ENCODE data around the gene ALDH1L1.

Gene ALDH1L1

DNA sequence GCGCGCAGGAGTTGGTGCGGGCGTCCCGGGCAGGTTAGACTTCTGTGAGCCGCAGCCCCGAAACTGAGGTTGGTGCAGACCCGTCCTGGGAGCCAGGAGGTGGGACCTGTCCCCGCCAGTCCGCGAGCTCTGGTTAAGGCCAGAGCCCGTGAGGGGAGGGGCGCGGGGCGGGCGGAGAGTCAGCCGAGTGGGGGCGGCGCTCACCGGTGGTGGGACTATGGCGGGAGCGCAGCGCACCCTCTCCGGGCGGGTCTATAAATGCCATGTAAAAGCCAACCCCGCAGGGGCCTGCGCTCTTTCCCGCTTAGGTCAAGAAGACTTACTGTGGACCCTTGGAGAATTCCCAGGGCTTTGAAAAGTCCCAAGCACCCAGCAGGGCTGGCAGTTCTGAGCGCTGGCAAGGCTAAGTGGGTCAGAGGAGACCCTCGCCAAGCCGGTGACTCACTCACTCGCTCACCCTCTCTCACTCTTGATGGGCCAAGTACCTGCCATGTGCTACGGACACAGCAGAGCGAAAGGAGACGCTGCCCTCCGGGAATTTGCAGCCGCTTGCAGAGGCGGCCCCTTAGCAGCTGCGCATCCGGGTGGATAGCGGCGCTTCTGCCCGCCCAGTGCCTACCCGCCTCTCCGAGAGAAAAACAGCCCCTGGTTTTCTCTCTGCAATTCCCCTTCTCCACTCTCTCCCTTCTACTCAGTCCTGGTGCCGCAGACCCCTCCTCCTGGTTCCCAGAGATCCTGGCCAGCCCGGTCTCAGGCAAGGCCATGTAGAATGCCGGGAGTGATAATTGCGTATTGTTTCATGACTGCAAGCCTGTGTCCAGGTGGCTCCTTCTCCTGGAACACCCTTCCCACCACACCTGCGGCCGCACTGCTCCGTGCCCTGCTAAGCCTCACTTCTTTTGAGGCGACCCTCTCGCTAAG is at the start of gene ALDH1L1:
ALDH1L1 (minus strand) TSS at position 110 of the 921 bp plus-strand sequence. CDS start 19,607 bp downstream, outside the sequence.
- no peak for DNase-seq

- no peak for DNase-seq
Observed at GRCh38 chr3:126226374-126226773, 46.0 kb upstream of the ALDH1L1 start.

GRCh38 chr3:126216416-126216815 is 36.0 kb upstream of the ALDH1L1 start:
- DNase-seq: no peak

- no peak for DNase-seq
Observed at GRCh38 chr3:126213379-126214028, 33.1 kb upstream of the ALDH1L1 start.

- DNase-seq: no peak
Observed at GRCh38 chr3:126212620-126213378, 32.4 kb upstream of the ALDH1L1 start.

- no peak for DNase-seq
Observed at GRCh38 chr3:126212250-126212619, 31.8 kb upstream of the ALDH1L1 start.

DNA sequence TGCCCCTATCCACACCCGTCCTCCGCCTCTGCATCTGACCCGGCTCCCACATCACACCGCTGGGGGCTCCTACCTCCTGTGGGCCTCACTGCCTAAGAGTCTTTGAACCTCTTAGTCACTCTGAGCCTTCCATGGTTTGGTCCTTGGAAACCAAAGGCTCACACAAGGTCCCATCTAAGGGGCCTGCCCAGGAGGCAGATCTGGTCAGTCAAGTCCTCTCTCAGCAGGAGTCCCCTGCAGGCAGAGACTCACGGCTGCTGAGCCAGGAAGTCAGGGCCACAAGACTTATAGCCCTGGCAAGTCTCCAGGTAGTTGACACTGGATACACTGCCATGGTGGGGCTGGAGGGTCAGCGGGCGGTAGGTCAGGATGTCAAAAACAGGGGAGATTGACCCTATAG is 31.2 kb upstream of the ALDH1L1 start:
- DNase-seq: no peak

DNA sequence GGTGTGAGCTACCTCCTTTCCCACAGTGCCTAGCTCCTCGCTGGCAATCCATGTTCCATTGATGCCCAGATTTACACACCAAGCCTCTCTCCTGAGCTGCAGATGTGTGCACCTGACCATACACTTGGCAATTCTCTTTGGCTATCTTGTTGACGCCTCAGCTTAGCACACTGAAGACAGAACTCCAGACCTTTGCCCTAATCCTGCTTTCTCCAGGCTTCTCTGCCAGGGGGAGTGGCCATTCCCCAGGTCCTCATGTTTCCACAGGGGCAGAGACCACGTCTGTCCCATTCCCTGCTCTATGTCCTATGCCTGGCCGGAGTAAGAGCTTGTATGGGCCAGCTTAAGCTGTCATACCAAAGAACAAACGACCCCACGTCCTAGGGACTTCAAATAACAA is 30.2 kb upstream of the ALDH1L1 start:
- no peak for DNase-seq

GRCh38 chr3:126209741-126210140 is 29.4 kb upstream of the ALDH1L1 start:
- no peak for DNase-seq

DNA sequence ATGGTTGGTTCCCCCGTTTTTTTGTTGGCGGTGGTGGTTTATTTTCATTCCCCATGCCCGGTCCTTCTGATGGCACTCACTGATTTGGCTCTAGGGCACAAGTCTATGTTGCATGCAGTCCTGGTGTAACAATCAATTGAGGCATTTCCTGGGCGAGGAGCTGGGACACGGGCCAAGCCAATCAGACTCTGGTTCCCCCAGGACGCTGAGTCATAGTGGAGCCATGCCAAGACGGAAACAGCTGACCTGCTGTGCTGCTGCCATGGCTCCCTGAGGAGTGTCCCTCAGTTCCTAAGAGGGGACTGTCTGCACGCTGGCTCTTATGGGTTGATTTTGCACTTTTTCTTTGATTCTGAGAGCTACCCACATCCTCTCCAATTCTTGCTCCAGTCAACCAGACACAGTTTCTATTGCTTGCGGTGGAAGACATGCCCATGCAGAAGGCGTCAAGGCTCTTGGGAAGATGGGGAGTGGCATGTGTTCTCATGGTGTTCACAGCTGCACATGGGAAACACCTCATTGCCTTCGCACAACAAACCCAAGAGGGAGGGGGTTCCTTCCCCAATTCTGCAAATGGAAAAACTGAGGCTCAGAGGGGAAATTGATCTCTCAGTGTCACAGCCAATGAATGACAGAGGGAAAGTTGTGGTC is 28.3 kb upstream of the ALDH1L1 start:
- DNase-seq: peak; percentile 14 to 63

DNA sequence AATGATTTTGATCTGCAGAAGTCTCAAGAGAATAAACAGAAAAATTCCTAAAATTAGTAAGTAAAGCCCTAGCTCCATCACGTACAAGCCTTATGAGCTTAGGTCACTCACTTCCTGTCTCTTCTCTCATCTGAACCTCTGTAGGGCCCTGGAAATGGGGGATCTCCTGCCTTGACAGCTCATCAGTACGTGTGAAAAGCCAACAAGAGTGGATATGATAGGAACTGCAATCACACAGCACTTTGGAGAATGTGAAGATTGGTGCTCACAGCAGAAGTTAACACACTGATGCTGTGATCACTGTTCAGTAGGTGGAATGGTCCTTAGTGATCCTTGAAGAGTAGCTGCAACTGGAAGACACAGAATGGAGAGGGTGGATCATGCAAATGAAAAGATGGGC is 27.8 kb upstream of the ALDH1L1 start:
- DNase-seq: no peak

DNA sequence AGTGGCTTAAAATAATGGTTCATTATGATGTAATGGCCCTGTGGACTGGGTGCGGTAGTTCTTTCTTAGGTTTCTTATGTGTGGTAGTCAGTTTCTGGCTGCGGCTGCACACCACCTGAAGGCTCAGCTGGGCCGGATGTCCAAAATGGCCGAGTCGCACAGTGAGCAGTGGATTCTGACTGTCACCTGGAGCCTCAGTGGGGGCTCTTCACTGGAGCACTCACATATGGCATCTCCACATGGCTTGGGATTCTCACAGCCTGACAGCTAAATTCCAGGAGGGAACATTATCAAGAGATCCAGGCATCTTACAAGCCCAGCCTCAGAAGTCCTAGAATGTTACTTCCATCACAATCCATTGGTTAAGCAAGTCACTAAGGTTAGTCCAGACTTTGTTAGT is 26.8 kb upstream of the ALDH1L1 start:
- no peak for DNase-seq

GRCh38 chr3:126205717-126206655 is 25.6 kb upstream of the ALDH1L1 start:
- no peak for DNase-seq

GRCh38 chr3:126202680-126203079 is 22.3 kb upstream of the ALDH1L1 start:
- DNase-seq: no peak

DNA sequence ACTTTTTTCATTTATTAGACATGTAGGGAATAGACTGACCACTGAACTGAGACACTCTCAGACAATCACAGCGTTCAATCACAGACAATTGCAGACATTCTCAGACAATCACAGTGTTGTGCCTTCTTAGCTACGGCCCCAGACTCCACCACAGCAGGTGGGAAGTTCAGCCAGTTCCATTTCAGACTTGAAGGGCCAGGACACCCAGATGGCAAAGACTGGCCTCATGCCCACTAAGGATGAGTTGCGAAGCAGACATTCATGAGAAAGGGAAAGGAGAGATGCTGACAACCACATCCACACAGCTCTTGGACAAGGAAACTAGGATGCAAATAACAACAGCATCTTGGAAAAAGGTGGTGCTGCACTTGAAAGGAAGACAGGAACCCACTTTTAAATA is 21.9 kb upstream of the ALDH1L1 start:
- DNase-seq: peak in 1 of 2 experiments; percentile 38

DNA sequence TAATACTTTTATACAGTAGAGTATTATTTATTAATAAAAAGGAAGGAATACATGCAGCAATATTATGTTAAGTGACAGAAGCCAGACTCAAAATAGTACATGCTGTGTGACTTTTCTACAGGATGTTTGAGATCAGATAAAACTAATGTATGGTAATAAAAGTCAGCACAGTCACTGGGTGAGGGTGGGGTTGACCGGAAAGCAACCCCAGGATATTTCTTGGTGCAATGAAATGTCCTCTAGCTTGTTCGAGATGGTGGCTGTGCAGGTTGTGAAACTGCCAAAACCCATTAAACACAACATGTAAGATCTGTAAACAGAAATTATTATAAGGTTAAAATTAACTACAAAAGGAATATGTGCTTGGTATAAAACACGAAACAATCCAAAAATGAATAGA is 20.8 kb upstream of the ALDH1L1 start:
- DNase-seq: no peak

- no peak for DNase-seq
Observed at GRCh38 chr3:126200534-126200933, 20.1 kb upstream of the ALDH1L1 start.

DNA sequence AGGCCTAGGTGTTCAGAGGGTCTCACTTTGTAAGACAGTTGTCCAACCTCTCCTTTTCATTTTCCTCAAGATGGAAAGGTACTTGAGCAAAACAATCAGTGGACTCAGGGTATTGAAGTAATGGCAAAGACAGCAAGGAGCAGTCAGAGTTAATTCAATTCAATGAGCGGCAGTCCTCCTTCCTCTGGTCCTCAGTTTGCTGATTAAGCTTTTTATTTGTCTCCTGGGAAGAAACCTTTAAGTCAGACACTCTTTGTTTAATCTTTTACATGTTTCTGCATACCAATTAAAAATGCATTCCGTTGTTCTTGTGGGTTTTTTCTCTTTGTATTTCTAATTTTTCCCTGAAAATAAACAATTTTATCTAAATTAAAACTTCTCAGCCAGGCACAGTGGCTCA is 18.9 kb upstream of the ALDH1L1 start:
- no peak for DNase-seq

- peak; percentile 7 to 73 for DNase-seq
Observed at GRCh38 chr3:126197854-126198584, 17.6 kb upstream of the ALDH1L1 start.

DNA sequence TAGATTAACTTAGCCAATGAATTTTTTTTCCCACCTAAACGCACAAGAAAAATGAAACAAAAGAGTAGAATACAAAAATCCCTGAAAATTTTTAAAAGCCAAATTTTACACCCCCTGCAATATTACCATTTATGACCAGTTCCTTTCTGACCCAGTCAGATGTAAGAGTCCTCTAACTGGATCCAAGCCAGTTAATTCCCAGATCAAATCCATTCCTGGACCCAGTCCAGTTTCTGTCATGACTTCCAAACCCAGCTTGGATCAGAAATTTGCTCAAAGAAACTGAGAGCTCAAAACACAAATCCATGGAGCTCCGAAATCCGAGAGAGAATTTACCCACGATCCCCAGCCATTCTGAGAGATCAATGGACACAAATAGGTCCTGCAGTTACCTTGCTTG is 17.0 kb upstream of the ALDH1L1 start:
- no peak for DNase-seq

DNA sequence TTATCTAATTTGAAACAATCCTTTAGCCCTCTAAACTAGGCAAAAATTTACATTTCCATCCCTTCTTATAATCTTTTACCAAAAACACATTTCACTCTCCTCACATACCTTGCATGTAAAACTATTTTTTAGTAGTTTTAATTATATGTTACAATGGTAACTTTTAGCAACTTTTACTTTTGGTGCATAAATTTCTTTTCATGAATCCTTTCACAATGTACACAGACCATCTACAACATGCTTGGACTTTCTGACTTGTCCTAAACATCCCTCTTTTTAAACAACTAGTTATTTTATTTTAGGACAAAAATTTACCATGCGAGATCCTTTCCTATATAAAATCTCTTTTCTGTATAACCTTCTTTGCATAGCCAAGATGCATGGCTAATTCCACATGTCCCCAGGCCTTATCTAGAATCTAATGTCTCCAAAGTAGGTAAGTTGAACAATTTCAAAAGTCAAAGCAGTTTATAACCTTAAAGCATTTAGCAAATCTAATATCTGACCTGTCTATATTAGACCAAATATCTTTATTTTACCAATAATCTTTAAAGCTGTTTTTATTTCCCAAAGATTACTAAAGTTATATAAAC is 14.4 kb upstream of the ALDH1L1 start:
- no peak for DNase-seq
